T47D (cell line): Measurements from ENCODE around the gene NTM.

Experiments
- DNase-seq, 2 experiments: peaks; one replicate each; pipeline versions ENCODE4 v3.0.0 to v3.0.0-alpha.2; 2011 to 2012; ENCODE audit warnings: low read depth in 1 of 2, low spot score in 1 of 2
- JUND ChIP-seq: IDR thresholded peaks from 2 replicates; pipeline ENCODE4 v1.6.1; 2012; ENCODE audit warnings: low read depth
- in situ Hi-C: cut with HindIII; loops from 2 replicates; pipeline ENCODE4 v1.10.0; 2016; ENCODE audit warnings: low sequenced_read_pairs, low pct_unique_long_range_greater_than_20kb

The NTM gene

DNA sequence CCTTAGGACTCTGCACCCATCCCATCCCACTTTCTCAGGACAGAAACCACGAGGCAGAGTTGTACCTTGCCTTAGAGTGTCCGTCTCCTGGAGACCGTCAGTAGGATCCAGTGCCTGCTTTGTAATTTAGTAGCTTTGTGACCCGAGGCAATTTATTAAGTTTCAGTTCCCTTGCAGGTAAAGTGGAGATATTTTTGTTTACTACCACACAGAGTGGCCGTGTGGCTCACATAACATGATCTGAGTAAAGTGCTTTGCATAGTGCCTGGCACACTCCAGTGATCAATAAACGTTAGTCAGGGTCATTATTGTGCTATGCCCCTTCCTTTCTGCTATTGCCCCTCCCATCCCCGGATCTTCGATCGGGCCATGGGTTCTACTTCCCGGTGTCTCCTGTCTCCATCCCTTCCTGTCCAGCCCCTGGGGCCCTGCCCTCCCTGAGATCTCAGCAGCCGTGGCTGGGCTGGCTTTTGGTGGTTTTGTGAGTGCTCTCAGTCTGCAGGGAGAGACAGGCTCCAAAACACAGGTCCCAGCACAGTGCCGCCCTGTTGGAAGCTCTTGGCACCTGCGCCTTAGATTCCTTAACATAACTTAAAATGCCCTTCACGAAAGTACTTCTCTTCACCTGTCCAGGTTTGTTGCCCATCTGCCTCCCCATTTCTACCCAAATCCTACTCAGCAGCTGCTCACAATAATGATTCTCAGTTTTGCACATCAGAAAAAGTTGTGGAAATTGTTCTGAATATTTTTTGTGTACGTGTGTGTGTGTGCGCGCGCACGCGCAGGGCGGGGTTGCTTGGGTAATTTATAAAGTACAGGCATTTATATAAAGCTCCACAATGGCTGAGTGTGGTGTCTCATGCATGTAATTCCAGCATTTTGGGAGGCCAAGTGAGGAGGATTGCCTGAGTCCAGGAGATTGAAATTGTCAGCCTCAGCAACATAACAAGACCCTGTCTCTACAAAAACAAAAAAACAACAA, 753.7 kb downstream of the NTM start:
- TF ChIP-seq JUND = no peak
- in situ Hi-C loops = no loop called here
- no peak for DNase-seq

DNA sequence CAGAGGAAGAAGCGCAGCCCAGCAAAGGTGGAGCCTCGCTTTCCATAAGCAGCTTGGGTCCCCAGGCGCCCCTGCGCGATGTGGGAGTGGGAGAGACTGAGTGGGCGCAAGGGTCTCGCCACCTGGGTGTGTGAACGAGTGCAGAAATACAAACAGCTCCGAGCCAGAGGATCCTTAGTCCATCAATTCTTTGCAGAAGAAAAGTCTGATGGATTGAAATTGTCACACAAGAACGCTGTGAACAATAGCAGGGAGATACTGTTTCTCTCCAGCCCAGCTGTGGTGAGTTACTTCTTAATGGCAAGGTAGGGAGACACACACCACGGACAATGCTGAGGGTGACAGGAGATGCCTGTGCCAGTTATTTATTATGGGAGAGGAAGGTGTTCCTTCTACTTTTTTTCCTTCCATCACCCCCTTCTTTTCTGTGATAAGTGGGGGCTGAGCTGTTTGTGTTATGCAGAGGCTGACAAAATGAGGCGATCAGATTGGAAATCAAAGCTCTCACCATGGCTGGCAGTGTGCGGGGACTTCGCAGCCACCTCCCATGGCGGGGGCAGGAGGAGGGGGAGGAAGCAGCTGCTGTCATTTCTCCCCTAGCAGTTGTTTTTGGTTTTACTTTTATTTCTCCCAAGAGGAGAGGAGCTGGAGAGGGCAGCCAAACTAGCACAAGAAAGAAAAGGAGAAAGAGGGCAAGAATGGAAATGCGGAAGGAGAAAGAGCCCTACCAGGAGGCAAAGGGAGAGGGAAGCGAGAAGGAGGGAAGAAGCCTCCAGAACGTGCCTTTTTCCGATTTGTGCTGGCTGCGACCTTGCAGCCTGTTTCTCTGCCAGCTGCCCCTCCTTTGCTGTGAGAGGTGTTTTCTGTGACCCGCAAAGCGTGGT, 755.8 kb downstream of the NTM start:
- in situ Hi-C loops = no loop called here
- DNase-seq = peak in 1 of 2 experiments; percentile 28
- TF ChIP-seq JUND = no peak

DNA sequence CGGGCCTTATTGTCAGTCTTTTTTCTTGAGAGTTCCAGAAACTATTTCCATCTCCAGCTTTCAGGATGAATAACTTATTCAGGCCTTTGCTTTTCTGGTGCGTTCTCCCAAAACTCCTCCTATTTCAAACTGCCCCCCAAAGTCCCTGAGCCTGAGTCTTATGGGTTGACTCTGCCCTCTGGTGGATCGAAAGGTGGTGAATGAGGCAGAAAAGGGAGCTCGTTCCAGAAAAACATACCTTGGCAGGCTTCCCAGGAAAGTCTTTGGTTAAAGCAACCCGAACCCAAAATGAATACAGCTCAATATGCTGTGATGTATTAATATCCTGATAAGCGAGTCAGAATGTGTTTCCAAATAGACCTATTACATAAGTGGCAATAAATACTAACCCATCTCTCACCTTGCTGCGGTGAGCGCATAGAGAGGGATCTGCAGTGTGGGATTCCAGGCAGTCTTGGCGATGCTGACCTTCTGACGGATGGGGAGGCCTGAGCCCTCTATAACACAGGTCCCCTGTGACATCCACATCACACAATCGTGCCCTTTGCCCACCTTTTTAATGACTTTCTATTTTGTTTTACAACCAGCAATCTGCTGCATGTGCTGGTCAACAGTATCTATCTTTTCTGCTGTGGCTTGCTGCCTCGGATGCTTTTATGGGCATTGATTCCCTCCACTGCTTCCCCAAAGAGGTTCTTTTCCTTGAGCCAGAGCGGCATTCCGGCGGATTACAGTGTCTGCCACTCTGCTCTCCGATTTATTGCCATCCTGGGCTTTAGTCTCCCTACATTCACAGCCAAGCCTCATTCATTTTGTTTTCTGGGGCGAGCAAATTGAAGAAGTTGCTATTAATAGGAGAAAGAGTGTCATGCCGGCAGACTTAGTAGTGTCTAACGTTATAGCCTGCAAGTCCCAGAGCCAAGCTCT, 756.8 kb downstream of the NTM start:
- DNase-seq = peak; percentile 47 to 55
- in situ Hi-C loops = no loop called here
- TF ChIP-seq JUND = no peak

DNA sequence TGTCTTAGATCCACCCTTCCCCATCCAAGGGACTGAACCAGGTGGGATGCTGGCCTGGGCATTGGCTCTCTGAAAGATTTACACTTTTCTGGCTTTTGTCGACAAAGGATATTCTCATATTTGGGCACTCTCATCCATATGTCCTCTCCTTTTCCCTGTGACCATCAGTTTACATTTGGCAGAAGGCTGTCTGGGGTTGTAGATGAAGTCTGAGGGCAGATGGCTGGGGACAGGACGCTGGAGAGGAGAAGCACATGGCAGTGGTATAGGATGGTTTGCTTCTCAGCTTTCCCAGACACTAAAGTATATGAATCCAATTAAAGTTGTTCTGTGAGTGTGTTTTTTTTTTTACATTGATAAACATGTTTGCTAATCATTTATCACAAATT, 757.5 kb downstream of the NTM start:
- DNase-seq = no peak
- no peak for TF ChIP-seq JUND
- in situ Hi-C loops = no loop called here

DNA sequence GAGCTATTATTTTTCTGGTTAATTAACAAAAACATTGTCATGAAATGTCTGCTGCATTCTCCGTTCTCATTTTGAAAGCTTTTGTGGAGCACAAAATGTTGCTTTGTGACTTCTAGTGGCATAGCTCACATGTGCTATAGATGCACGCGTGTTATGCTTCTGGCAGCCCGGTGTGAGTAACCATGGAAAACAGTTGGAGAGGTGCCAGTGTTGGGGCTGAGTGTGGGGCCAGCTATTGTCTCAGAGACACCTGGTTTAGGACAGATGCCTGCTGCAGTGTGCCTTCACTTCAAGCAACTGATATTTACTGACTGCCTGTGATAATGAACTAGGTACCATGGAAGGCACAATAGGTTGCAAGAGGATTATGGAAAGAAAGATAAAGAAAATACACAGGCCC, 760.6 kb downstream of the NTM start:
- TF ChIP-seq JUND = no peak
- DNase-seq = no peak
- in situ Hi-C loops = no loop called here

- in situ Hi-C loops = no loop called here
- DNase-seq = no peak
- no peak for TF ChIP-seq JUND
Measured at GRCh38 chr11:132131961-132132360, 761.5 kb downstream of the NTM start.

GRCh38 chr11:132134322-132134721, 763.9 kb downstream of the NTM start:
- in situ Hi-C loops = no loop called here
- no peak for TF ChIP-seq JUND
- DNase-seq = no peak

GRCh38 chr11:132137289-132137980, 767.0 kb downstream of the NTM start:
- TF ChIP-seq JUND = no peak
- no peak for DNase-seq
- in situ Hi-C loops = no loop called here

GRCh38 chr11:132137981-132138313, 767.5 kb downstream of the NTM start:
- in situ Hi-C loops = no loop called here
- no peak for DNase-seq
- TF ChIP-seq JUND = no peak

- no peak for DNase-seq
- in situ Hi-C loops = no loop called here
- TF ChIP-seq JUND = no peak
Measured at GRCh38 chr11:132139181-132139580, 768.8 kb downstream of the NTM start.

GRCh38 chr11:132140056-132140455, 769.6 kb downstream of the NTM start:
- no peak for DNase-seq
- TF ChIP-seq JUND = no peak
- in situ Hi-C loops = no loop called here
